Measurements from ENCODE around the gene MALAT1.
A peak's percentile ranks its signal among the peaks of the same experiment; 100 is the strongest.
"Not testable (repeated sequence)": the region's sequence is repeated elsewhere in the genome, so short reads cannot be mapped to it uniquely, and the experiment has no call there.

Gene MALAT1

GRCh38 chr11:65498977-65499712 is at the start of gene MALAT1:
MALAT1 (plus strand) TSS chr11:65499045.
- peak; percentile 93 for DNase-seq

GRCh38 chr11:65451301-65451700 is 47.5 kb upstream of the MALAT1 start:
- not testable (repeated sequence) for DNase-seq

GRCh38 chr11:65452259-65452658 is 46.6 kb upstream of the MALAT1 start:
- DNase-seq: not testable (repeated sequence)

GRCh38 chr11:65452806-65453490 is 45.9 kb upstream of the MALAT1 start:
- no peak for DNase-seq

- no peak for DNase-seq
Observed at GRCh38 chr11:65454311-65454695, 44.5 kb upstream of the MALAT1 start.

GRCh38 chr11:65454696-65455456 is 44.0 kb upstream of the MALAT1 start:
- peak; percentile 87 for DNase-seq

- no peak for DNase-seq
Observed at GRCh38 chr11:65456418-65456817, 42.4 kb upstream of the MALAT1 start.

GRCh38 chr11:65459552-65459951 is 39.3 kb upstream of the MALAT1 start:
- no peak for DNase-seq

GRCh38 chr11:65465471-65465870 is 33.4 kb upstream of the MALAT1 start:
- not testable (repeated sequence) for DNase-seq

GRCh38 chr11:65467306-65467705 is 31.5 kb upstream of the MALAT1 start:
- not testable (repeated sequence) for DNase-seq

GRCh38 chr11:65468874-65469333 is 29.9 kb upstream of the MALAT1 start:
- DNase-seq: peak; percentile 74

GRCh38 chr11:65470433-65471049 is 28.3 kb upstream of the MALAT1 start:
- no peak for DNase-seq

- peak; percentile 60 for DNase-seq
Observed at GRCh38 chr11:65471447-65471891, 27.4 kb upstream of the MALAT1 start.

- DNase-seq: not testable (repeated sequence)
Observed at GRCh38 chr11:65472588-65473277, 26.1 kb upstream of the MALAT1 start.

- no peak for DNase-seq
Observed at GRCh38 chr11:65473278-65473860, 25.5 kb upstream of the MALAT1 start.

- DNase-seq: no peak
Observed at GRCh38 chr11:65474864-65475263, 24.0 kb upstream of the MALAT1 start.

- DNase-seq: no peak
Observed at GRCh38 chr11:65476632-65477148, 22.2 kb upstream of the MALAT1 start.

GRCh38 chr11:65477149-65477965 is 21.5 kb upstream of the MALAT1 start:
- DNase-seq: peak; percentile 92

GRCh38 chr11:65478388-65479183 is 20.3 kb upstream of the MALAT1 start:
- DNase-seq: no peak
